HG02852 (cell line): ENCODE measurements around the gene FURIN.
"Not testable (repeated sequence)": the region's sequence is repeated elsewhere in the genome, so short reads cannot be mapped to it uniquely, and the experiment has no call there.

Experiments
- ATAC-seq: cut with Tn5 transposase; IDR thresholded peaks from one replicate; pipeline ENCODE4 v1.9.1; 2021; ENCODE audit warnings: mild to moderate bottlenecking, moderate library complexity; ENCODE audit not compliant: unreplicated experiment

The FURIN gene

GRCh38 chr15:90869601-90870353, 1.4 kb downstream of the FURIN start:
- ATAC-seq: no peak

- no peak for ATAC-seq
Observed at GRCh38 chr15:90870354-90871138, 2.2 kb downstream of the FURIN start.

GRCh38 chr15:90871139-90871715, 2.8 kb downstream of the FURIN start:
- ATAC-seq: no peak

DNA sequence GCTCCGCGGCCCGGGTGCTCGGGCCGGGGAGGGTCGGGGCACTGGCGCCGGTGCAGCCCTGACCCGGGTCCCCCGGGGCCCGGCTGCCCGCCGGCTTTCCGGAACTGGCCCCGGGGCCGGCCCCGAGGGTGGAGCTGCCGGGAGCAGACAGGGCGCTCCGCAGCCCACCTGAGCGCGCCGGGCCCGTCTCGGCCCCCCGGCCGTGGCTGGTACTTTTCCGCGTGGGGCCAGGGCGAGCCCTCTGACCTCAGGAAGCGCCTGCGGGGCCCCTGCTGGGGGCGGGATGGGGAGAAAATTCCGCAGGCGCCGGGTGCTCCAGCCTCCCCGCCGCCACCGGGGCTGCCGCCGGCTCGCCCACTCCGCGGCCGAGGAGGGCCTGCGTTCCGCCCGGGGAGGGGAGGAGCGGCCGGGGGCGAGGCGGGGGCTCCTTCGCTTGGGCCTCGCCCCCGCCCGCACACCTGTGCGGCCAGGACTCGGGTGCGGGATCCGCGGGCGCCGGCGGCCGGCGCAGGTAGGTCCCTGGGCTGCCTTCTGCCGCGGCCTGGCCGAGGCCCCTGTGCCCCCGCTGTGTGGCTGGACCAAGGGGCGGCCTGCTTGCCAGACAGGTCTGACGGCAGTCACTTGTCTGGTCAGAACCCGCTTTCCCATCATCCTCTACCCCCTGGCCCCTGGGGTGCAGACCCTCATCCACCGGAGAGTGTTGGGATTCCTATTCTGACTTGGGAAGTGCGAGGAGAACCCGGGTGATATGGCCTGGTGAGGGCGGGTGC, 3.5 kb downstream of the FURIN start:
- no peak for ATAC-seq

- ATAC-seq: no peak
Observed at GRCh38 chr15:90872486-90873184, 4.2 kb downstream of the FURIN start.

DNA sequence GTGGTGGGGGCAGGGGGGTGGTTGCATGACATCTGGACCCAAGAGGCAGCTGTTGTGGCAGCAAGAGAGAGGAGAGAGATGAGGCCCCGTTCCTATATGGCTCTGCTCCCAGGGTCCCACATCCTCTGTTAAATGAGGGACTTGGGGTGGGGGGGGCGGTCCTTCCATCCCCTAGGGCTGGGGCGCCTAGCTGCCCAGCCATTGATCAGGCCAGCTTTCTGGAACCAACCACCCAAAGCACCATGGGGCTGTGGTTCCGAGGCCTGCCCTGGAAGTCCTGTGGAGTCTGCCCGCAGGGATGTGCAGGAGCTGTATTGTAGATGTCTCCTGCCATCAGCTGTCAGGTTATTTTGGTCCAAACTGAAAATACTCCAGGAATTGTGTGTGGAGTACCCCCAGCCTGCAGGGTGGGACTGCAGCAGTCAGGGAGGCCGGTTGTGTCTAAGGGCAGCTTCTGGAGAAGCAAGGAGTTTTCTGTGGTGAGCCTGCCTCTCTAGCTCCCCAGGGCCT, 5.2 kb downstream of the FURIN start:
- no peak for ATAC-seq

- ATAC-seq: no peak
Observed at GRCh38 chr15:90873998-90874605, 5.7 kb downstream of the FURIN start.

- not testable (repeated sequence) for ATAC-seq
Observed at GRCh38 chr15:90874986-90875385, 6.6 kb downstream of the FURIN start.

- ATAC-seq: no peak
Observed at GRCh38 chr15:90875549-90875981, 7.2 kb downstream of the FURIN start.

GRCh38 chr15:90876046-90876445, 7.7 kb downstream of the FURIN start:
- ATAC-seq: no peak

- ATAC-seq: no peak
Observed at GRCh38 chr15:90876512-90877170, 8.3 kb downstream of the FURIN start.

GRCh38 chr15:90877315-90877714, 8.9 kb downstream of the FURIN start:
- ATAC-seq: no peak

DNA sequence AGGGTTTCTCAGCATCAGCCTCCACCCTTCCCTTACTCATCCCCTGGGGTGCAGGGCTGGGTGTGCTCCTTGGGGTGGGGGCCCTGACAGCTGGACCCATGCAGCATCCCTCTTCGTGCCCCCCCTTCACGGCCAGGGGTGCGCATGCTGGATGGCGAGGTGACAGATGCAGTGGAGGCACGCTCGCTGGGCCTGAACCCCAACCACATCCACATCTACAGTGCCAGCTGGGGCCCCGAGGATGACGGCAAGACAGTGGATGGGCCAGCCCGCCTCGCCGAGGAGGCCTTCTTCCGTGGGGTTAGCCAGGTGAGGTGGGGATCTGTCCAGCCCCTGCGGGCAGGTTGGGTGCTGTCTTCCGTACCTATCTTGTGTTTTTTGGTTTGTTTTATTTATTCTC, 9.6 kb downstream of the FURIN start:
- ATAC-seq: no peak

- ATAC-seq: no peak
Observed at GRCh38 chr15:90878660-90879059, 10.3 kb downstream of the FURIN start.

DNA sequence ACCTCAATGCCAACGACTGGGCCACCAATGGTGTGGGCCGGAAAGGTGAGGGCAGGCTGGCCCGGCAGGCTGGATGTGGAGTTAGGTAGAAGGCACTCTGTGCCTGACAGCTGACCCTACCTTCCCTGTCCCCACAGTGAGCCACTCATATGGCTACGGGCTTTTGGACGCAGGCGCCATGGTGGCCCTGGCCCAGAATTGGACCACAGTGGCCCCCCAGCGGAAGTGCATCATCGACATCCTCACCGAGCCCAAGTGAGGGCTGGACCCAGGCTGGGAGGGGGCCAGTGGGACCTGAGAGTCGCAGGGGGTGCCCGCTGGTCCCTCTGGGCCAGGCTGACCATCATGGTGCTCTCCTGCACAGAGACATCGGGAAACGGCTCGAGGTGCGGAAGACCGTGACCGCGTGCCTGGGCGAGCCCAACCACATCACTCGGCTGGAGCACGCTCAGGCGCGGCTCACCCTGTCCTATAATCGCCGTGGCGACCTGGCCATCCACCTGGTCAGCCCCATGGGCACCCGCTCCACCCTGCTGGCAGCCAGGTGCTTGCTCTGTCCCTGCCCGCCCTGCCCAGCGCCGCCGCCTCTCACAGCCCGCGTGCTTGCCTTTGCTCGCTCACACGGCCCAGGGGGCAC, 11.5 kb downstream of the FURIN start:
- ATAC-seq: no peak

GRCh38 chr15:90880381-90881145, 12.2 kb downstream of the FURIN start:
- no peak for ATAC-seq

GRCh38 chr15:90881181-90881977, 13.0 kb downstream of the FURIN start:
- no peak for ATAC-seq
